Breast epithelium (tissue), 3 donors: Measurements from ENCODE around the gene FRMD4A.

Experiments used
- CTCF ChIP-seq, 3 donors: fragments of 450-650 bp; IDR thresholded peaks; one replicate each; pipeline ENCODE4 v1.5.1; 2016 to 2017; ENCODE audit warnings: antibody characterized with exemption in 3 of 3, mild to moderate bottlenecking in 3 of 3, moderate library complexity in 3 of 3
- POLR2A ChIP-seq: fragments of 450-650 bp; IDR thresholded peaks from one replicate; pipeline ENCODE4 v1.6.1; 2016; ENCODE audit warnings: antibody characterized with exemption, mild to moderate bottlenecking, moderate library complexity
- POLR2AphosphoS5 ChIP-seq, 3 donors: sonication (generic); formaldehyde crosslinking; IDR thresholded peaks; one replicate each; pipeline ENCODE4 v1.6.1; 2017; ENCODE audit warnings: antibody characterized with exemption in 3 of 3

GRCh38 chr10:13648425-13648824 lies 682.3 kb downstream of the FRMD4A start:
- TF ChIP-seq CTCF (IDR thresholded peaks at IDR 0.05) (no peak), POLR2A (no peak), POLR2AphosphoS5 (IDR thresholded peaks at IDR 0.05) (no peak)
